GM18526 (cell line): Measurements from ENCODE around the gene FAM168B.
A peak's percentile ranks its signal among the peaks of the same experiment; 100 is the strongest.

ENCODE experiments used
- POLR2A ChIP-seq: IDR thresholded peaks from 3 replicates; pipeline ENCODE4 v1.6.1; 2011; ENCODE audit not compliant: insufficient read length; ENCODE audit errors: extremely low read depth

The FAM168B gene

GRCh38 chr2:131105950-131106801 is 12.9 kb upstream of the FAM168B start:
- TF ChIP-seq POLR2A, result no peak

GRCh38 chr2:131105156-131105949 is 12.1 kb upstream of the FAM168B start, which contains the start of gene PLEKHB2:
Gene PLEKHB2, plus strand, starts transcription at chr2:131105336. Its CDS starts 15,606 bp downstream, at chr2:131120942.
- peak; percentile 90 for TF ChIP-seq POLR2A

- TF ChIP-seq POLR2A, result no peak
These were observed 11.4 kb upstream of the FAM168B start for GRCh38 chr2:131104487-131105155.

- TF ChIP-seq POLR2A, result no peak
These were observed 9.9 kb upstream of the FAM168B start for GRCh38 chr2:131103165-131103564.

GRCh38 chr2:131094463-131095281 is 1.4 kb upstream of the FAM168B start:
- no peak for TF ChIP-seq POLR2A

- TF ChIP-seq POLR2A, result no peak
These were observed 619 bp upstream of the FAM168B start for GRCh38 chr2:131093696-131094462.

- TF ChIP-seq POLR2A, result no peak
These were observed 728 bp downstream of the FAM168B start for GRCh38 chr2:131092458-131093005.

GRCh38 chr2:131085646-131086045 is 7.6 kb downstream of the FAM168B start:
- TF ChIP-seq POLR2A, result no peak

GRCh38 chr2:131081190-131081589 is 12.1 kb downstream of the FAM168B start:
- no peak for TF ChIP-seq POLR2A

GRCh38 chr2:131077966-131078365 is 15.3 kb downstream of the FAM168B start:
- TF ChIP-seq POLR2A, result no peak

- TF ChIP-seq POLR2A, result no peak
These were observed 15.9 kb downstream of the FAM168B start for GRCh38 chr2:131077182-131077846.

GRCh38 chr2:131076707-131077106 is 16.6 kb downstream of the FAM168B start:
- TF ChIP-seq POLR2A, result no peak

- TF ChIP-seq POLR2A, result no peak
These were observed 25.7 kb downstream of the FAM168B start for GRCh38 chr2:131067465-131068125.
